Heart left ventricle (tissue), 13 donors: ENCODE data around the gene FAM180A.

Experiments
- CTCF ChIP-seq, 12 donors: fragments of 200-600 bp; sonication (generic) in 4 of 12; IDR thresholded peaks; one replicate each; pipeline versions ENCODE4 v1.5.0 to v1.8.0; 2018 to 2022; ENCODE audit warnings: antibody characterized with exemption in 12 of 12, mild to moderate bottlenecking in 5 of 12
- POLR2A ChIP-seq, 2 donors: fragments of 450-650 bp; IDR thresholded peaks; one replicate each; pipeline ENCODE4 v1.6.1; 2017; ENCODE audit warnings: antibody characterized with exemption in 2 of 2, mild to moderate bottlenecking in 2 of 2, moderate library complexity in 2 of 2
- donor health status: ischemic (EF 13 %, LVEDD 7.1; RV severe dilation, severe dysfunction).
- donor health status: DM: no; HTN: yes; CAD: no.
- donor health status: DM: no; HTN: no; CAD: no.
- donor health status: ischemic (EF 25% LVEDD 6.9; RV normal size, moderate dysfunction).
- donor health status: ischemic (EF 25% LVEDD 5.7; RV mildly dilated, moderate dysfunction).
- donor health status: ischemic (EF 35%, LVEDD 5.7; RV mildly dilated, moderate dysfunction).
- donor health status: nonischemic (EF 11% LVEDD 7.7; RV severe dilation, severe dysfunction).
- donor health status: DM: yes; HTN: yes; CAD: no.
- donor health status: PGD.
- donor health status: ischemic (EF 29% LVEDD 5.4; RV normal size, mild dysfunction).
- donor health status: nonischemic (EF 23%, LVEDD 6.1; RV moderate dilation, normal function).

- no peak for TF ChIP-seq POLR2A (IDR thresholded peaks at IDR 0.05)
- TF ChIP-seq CTCF (IDR thresholded peaks at IDR 0.05), result no peak
Measured at GRCh38 chr7:135753616-135754413, 5.2 kb upstream of the FAM180A start.
